Fibroblast of lung (primary cell): Measurements from ENCODE around the gene ALOXE3. TPM values are rescaled to one million over a fixed set of nuclear protein-coding genes. Genes with fewer than 3 reads are reported as not detected.

Source experiments
- DNase-seq, 2 donors: peaks; one replicate each; pipeline versions ENCODE4 v3.0.0 to v3.0.0-alpha.2; 2010; ENCODE audit warnings: low read depth in 2 of 2
- H2AFZ ChIP-seq: 2 replicates; pipeline ENCODE4 v1.5.1; 2012; ENCODE audit warnings: low read length, control low read depth, inconsistent platforms
- H3K27ac ChIP-seq: 2 replicates; pipeline ENCODE4 v1.5.1; 2011; ENCODE audit warnings: low read length, control low read depth; ENCODE audit not compliant: insufficient read depth
- H3K27me3 ChIP-seq: 2 replicates; pipeline ENCODE4 v1.5.1; 2011; ENCODE audit warnings: mild to moderate bottlenecking, low read length; ENCODE audit not compliant: control insufficient read depth, insufficient read depth
- H3K36me3 ChIP-seq: 2 replicates; pipeline ENCODE4 v1.5.1; 2011; ENCODE audit warnings: low read length; ENCODE audit not compliant: control insufficient read depth, insufficient read depth
- H3K4me1 ChIP-seq: 2 replicates; pipeline ENCODE4 v1.5.1; 2011; ENCODE audit warnings: low read length; ENCODE audit not compliant: control insufficient read depth, insufficient read depth; ENCODE audit errors: extremely low read depth
- H3K4me2 ChIP-seq: 2 replicates; pipeline ENCODE4 v1.5.1; 2011; ENCODE audit warnings: low read length, control low read depth; ENCODE audit not compliant: insufficient read depth; ENCODE audit errors: extremely low read depth
- H3K4me3 ChIP-seq, 4 experiments: fragments of 200-600 bp in 1 of 4; sonication (generic) in 1 of 4; replicated peaks in 1 of 4; 2 replicates each; pipeline ENCODE4 v1.5.1; 2011 to 2016; ENCODE audit warnings: low read length in 4 of 4, low read depth in 3 of 4, mild to moderate bottlenecking in 3 of 4, control low read depth in 2 of 4, inconsistent platforms in 1 of 4, mixed read lengths in 1 of 4; ENCODE audit not compliant: insufficient read depth in 1 of 4; ENCODE audit errors: control extremely low read depth in 1 of 4
- H3K79me2 ChIP-seq: 2 replicates; pipeline ENCODE4 v1.5.1; 2012; ENCODE audit warnings: mild to moderate bottlenecking, low read length, inconsistent platforms; ENCODE audit not compliant: control insufficient read depth, insufficient read depth
- H3K9ac ChIP-seq: 2 replicates; pipeline ENCODE4 v1.5.1; 2011; ENCODE audit warnings: mild to moderate bottlenecking, low read length, control low read depth; ENCODE audit not compliant: insufficient read depth
- H3K9me3 ChIP-seq: 2 replicates; pipeline ENCODE4 v1.5.1; 2012; ENCODE audit warnings: low read depth, low read length; ENCODE audit not compliant: control insufficient read depth, insufficient read depth
- H4K20me1 ChIP-seq: 2 replicates; pipeline ENCODE4 v1.5.1; 2011; ENCODE audit warnings: low read length; ENCODE audit not compliant: control insufficient read depth, insufficient read depth; ENCODE audit errors: extremely low read depth
- EZH2 ChIP-seq: IDR thresholded peaks from 2 replicates; pipeline ENCODE4 v1.5.1; 2012; ENCODE audit warnings: low read length, control low read depth, mild to moderate bottlenecking; ENCODE audit errors: missing control alignments
- polyA minus RNA-seq: library from RNA; depleted of rRNA, polyadenylated mRNA; stranded (reverse); fragments of >200 nt; gene quantifications from 2 replicates; pipeline ENCODE4 v1.2.3, GENCODE V29; 2011; ENCODE audit warnings: low replicate concordance
- polyA plus RNA-seq, 2 donors: library from polyadenylated mRNA; depleted of rRNA in 1 of 2; stranded (reverse) in 1 of 2; unstranded in 1 of 2; fragments of >200 nt; gene quantifications; 2 replicates each; pipeline ENCODE4 v1.2.1, GENCODE V29; 2011 to 2012; ENCODE audit warnings: missing spikeins in 1 of 2
- total RNA-seq: library from RNA; depleted of rRNA; stranded (reverse); fragments of >200 nt; gene quantifications from 2 replicates; pipeline ENCODE4 v1.2.1, GENCODE V29; 2014
- TF ChIP-seq, protein P1 (sequence below), 2 donors: IDR thresholded peaks in 1 of 2; conservative IDR thresholded peaks in 1 of 2; 1 replicate in 1 of 2; 2 replicates in 1 of 2; pipeline ENCODE4 v1.5.1; 2011 to 2012; ENCODE audit warnings: low read length in 2 of 2, control low read depth in 1 of 2, inconsistent platforms in 1 of 2, low read depth in 1 of 2, mild to moderate bottlenecking in 1 of 2

The ALOXE3 gene
- total RNA-seq (not detected in 2 replicates), polyA plus RNA-seq (0.01 and 0.03 TPM in 2 replicates), polyA minus RNA-seq (not detected in 2 replicates)
- polyA plus RNA-seq (2012), result not detected in 2 replicates

- Histone ChIP-seq H3K27me3 (peaks cover 30% of the 10 kb centered on the region), H3K4me1 (peaks cover 5% of the 10 kb centered on the region), H3K4me3 (peak within 1 kb of the TSS; percentile 9 to 83 (median 66)), H3K79me2 (no peaks in the 10 kb centered on the region), H2AFZ (peak within 1 kb of the TSS; percentile 60), H3K9me3 (no peaks in the 10 kb centered on the region), H3K36me3 (no peaks in the 10 kb centered on the region), H3K27ac (no peak within 1 kb of the TSS), H3K9ac (no peak within 1 kb of the TSS), H4K20me1 (no peaks in the 10 kb centered on the region), H3K4me2 (peak within 1 kb of the TSS; percentile 99)
- peak; percentile 36 to 75 for DNase-seq
- TF ChIP-seq, protein P1, sequence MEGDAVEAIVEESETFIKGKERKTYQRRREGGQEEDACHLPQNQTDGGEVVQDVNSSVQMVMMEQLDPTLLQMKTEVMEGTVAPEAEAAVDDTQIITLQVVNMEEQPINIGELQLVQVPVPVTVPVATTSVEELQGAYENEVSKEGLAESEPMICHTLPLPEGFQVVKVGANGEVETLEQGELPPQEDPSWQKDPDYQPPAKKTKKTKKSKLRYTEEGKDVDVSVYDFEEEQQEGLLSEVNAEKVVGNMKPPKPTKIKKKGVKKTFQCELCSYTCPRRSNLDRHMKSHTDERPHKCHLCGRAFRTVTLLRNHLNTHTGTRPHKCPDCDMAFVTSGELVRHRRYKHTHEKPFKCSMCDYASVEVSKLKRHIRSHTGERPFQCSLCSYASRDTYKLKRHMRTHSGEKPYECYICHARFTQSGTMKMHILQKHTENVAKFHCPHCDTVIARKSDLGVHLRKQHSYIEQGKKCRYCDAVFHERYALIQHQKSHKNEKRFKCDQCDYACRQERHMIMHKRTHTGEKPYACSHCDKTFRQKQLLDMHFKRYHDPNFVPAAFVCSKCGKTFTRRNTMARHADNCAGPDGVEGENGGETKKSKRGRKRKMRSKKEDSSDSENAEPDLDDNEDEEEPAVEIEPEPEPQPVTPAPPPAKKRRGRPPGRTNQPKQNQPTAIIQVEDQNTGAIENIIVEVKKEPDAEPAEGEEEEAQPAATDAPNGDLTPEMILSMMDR (conservative IDR thresholded peaks at IDR 0.05 in 1 of 2, IDR thresholded peaks at IDR 0.05 in 1 of 2; ENCODE audit: low read depth in 1 of 2, low read length in 2 of 2), result no peak
- TF ChIP-seq EZH2, result no peak
These were observed at the start of gene ALOXE3 for GRCh38 chr17:8117980-8118768. ALOXE3 (minus strand) TSS chr17:8118514; CDS start chr17:8117990, 524 bp downstream.

- Histone ChIP-seq H3K27ac (no peak overlapping the region), H3K4me1 (peaks cover 23% of the 10 kb centered on the region), H2AFZ (no peak overlapping the region), H3K36me3 (no peaks in the 10 kb centered on the region), H3K4me2 (no peak overlapping the region), H4K20me1 (no peaks in the 10 kb centered on the region), H3K27me3 (no peaks in the 10 kb centered on the region), H3K9me3 (no peaks in the 10 kb centered on the region), H3K4me3 (no peak overlapping the region), H3K79me2 (peaks cover under 1% of the 10 kb centered on the region), H3K9ac (no peak overlapping the region)
- no peak for DNase-seq
- no peak for TF ChIP-seq EZH2
- TF ChIP-seq, protein P1 (conservative IDR thresholded peaks at IDR 0.05 in 1 of 2, IDR thresholded peaks at IDR 0.05 in 1 of 2; ENCODE audit: low read depth in 1 of 2, low read length in 2 of 2), result no peak
These were observed 49.2 kb upstream of the ALOXE3 start for GRCh38 chr17:8167526-8167925.

DNA sequence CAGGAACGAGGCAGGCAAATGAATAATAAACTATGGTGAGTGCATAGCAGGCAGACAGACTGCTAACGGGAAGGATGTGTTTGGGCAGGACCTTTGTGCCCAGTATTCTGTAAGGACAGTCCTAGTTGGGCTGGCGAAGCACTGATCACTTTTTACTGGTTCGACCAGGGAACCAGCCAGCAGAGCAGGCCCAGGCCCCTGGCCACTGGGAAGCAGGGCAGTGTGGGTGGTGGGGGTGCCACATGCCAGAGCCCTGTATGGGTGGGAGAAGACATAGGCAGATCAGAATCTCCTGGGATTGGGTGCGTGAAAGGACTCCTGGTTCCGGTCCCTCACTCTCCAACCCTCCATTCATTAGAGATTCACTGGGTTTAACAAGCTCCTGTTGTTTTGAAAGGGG, 48.4 kb upstream of the ALOXE3 start:
- H3K27me3 ChIP-seq, result no peaks in the 10 kb centered on the region
- no peak overlapping the region for H2AFZ ChIP-seq
- peaks cover 9% of the 10 kb centered on the region for H3K79me2 ChIP-seq
- peaks cover 25% of the 10 kb centered on the region for H3K4me1 ChIP-seq
- H3K27ac ChIP-seq, result no peak overlapping the region
- TF ChIP-seq, protein P1 (conservative IDR thresholded peaks at IDR 0.05 in 1 of 2, IDR thresholded peaks at IDR 0.05 in 1 of 2; ENCODE audit: low read depth in 1 of 2, low read length in 2 of 2), result no peak
- TF ChIP-seq EZH2, result no peak
- peaks cover under 1% of the 10 kb centered on the region for H3K36me3 ChIP-seq
- H3K4me2 ChIP-seq, result no peak overlapping the region
- no peak overlapping the region for H3K4me3 ChIP-seq
- no peaks in the 10 kb centered on the region for H4K20me1 ChIP-seq
- DNase-seq, result no peak
- H3K9ac ChIP-seq, result no peak overlapping the region
- no peaks in the 10 kb centered on the region for H3K9me3 ChIP-seq
